Sigmoid colon (tissue), 7 donors: ENCODE measurements around the gene BICC1. TPM values are rescaled to one million over a fixed set of nuclear protein-coding genes. Genes with fewer than 3 reads are reported as not detected.

Source experiments
- DNase-seq: peaks from one replicate; pipeline ENCODE4 v3.0.0-alpha.2; 2019
- H3K27ac ChIP-seq, 4 donors: fragments of 200-600 bp; sonication (generic); one replicate each; pipeline ENCODE4 v1.5.1; 2016 to 2019; ENCODE audit warnings: mild to moderate bottlenecking in 1 of 4
- H3K27me3 ChIP-seq, 3 donors: fragments of 200-600 bp; sonication (generic); one replicate each; pipeline ENCODE4 v1.5.1; 2019; ENCODE audit warnings: mild to moderate bottlenecking in 1 of 3
- H3K36me3 ChIP-seq, 4 donors: fragments of 200-600 bp; sonication (generic); one replicate each; pipeline ENCODE4 v1.5.1; 2016 to 2019
- H3K4me1 ChIP-seq, 4 donors: fragments of 200-600 bp; sonication (generic); one replicate each; pipeline ENCODE4 v1.5.1; 2017 to 2019
- H3K4me3 ChIP-seq, 4 donors: fragments of 200-600 bp; sonication (generic); one replicate each; pipeline ENCODE4 v1.5.1; 2017 to 2019; ENCODE audit warnings: mild to moderate bottlenecking in 2 of 4, moderate library complexity in 1 of 4
- H3K9me3 ChIP-seq, 4 donors: fragments of 200-600 bp in 3 of 4; sonication (generic) in 3 of 4; one replicate each; pipeline versions ENCODE4 v1.5.1 to v1.6.1; 2013 to 2019
- CTCF ChIP-seq, 4 experiments: fragments of 450-650 bp in 3 of 4; fragments of 200-600 bp in 1 of 4; IDR thresholded peaks; one replicate each; pipeline ENCODE4 v1.5.1; 2016 to 2019; ENCODE audit warnings: antibody characterized with exemption in 4 of 4, mild to moderate bottlenecking in 3 of 4, moderate library complexity in 2 of 4
- EP300 ChIP-seq, 4 donors: sonication (generic); formaldehyde crosslinking; IDR thresholded peaks; one replicate each; pipeline ENCODE4 v1.6.1; 2017; ENCODE audit warnings: antibody characterized with exemption in 4 of 4
- POLR2A ChIP-seq, 2 donors: fragments of 450-650 bp; IDR thresholded peaks; one replicate each; pipeline ENCODE4 v1.6.1; 2016; ENCODE audit warnings: antibody characterized with exemption in 2 of 2, mild to moderate bottlenecking in 2 of 2, moderate library complexity in 2 of 2
- POLR2AphosphoS5 ChIP-seq, 4 donors: sonication (generic); formaldehyde crosslinking; IDR thresholded peaks; one replicate each; pipeline ENCODE4 v1.6.1; 2017; ENCODE audit warnings: antibody characterized with exemption in 4 of 4
- WGBS, 2 donors: extraction: QIAGEN DNeasy Blood & Tissue Kit; methylation state at CpG; one replicate each; pipeline ENCODE4 v1.1.7; 2013; 5-methylcytosine and 5-hydroxymethylcytosine counted together
- intact Hi-C: fragments of 100-400 bp; cut with DNase I; formaldehyde crosslinking; loops from one replicate; pipeline ENCODE4 v1.15.1; 2023
- polyA plus RNA-seq, 3 donors: library from polyadenylated mRNA; stranded (reverse); fragments of 200-250 nt; gene quantifications; one replicate each; pipeline ENCODE4 v1.2.3, GENCODE V29; 2013
- total RNA-seq, 4 donors: library from RNA; depleted of rRNA; stranded (reverse); fragments of >200 nt; gene quantifications; one replicate each; pipeline ENCODE4 v1.1.0, GENCODE V29; 2016
- donor health status: healthy with polysubstance abuse.
- donor health status: Bipolar disorder and iron deficiency.
- donor health status: healthy.

Gene BICC1
- total and polyA plus RNA-seq, 7 donors, result 0.46 to 17.3 (median 7.9) TPM

- no peak for DNase-seq
- intact Hi-C loops, result no loop called here
- no peak for TF ChIP-seq POLR2AphosphoS5 (IDR thresholded peaks at IDR 0.05)
- TF ChIP-seq CTCF (IDR thresholded peaks at IDR 0.05), result no peak
- TF ChIP-seq POLR2A (IDR thresholded peaks at IDR 0.05), result no peak
- Histone ChIP-seq H3K27me3 (no peaks in the 10 kb centered on the region), H3K9me3 (no peaks in the 10 kb centered on the region), H3K4me3 (no peak overlapping the region), H3K36me3 (no peaks in the 10 kb centered on the region), H3K4me1 (no peaks in the 10 kb centered on the region), H3K27ac (no peak overlapping the region)
Observed at GRCh38 chr10:58830697-58831096, 318.0 kb downstream of the BICC1 start.

GRCh38 chr10:58833771-58834561 lies 321.3 kb downstream of the BICC1 start:
- TF ChIP-seq POLR2AphosphoS5 (IDR thresholded peaks at IDR 0.05) (peak in 1 of 4 donors; percentile 8), CTCF (IDR thresholded peaks at IDR 0.05) (no peak), POLR2A (IDR thresholded peaks at IDR 0.05) (no peak)
- intact Hi-C loops, result no loop called here
- 74 to 76% methylated on average over 5 of the region's 5 CpGs for WGBS, 2 donors
- H3K4me1 ChIP-seq, result no peaks in the 10 kb centered on the region
- H3K27ac ChIP-seq, result peak overlapping the region in 3 of 4 donors; percentile 38 to 52 (median 38)
- no peak for DNase-seq
- no peaks in the 10 kb centered on the region for H3K36me3 ChIP-seq
- no peak overlapping the region for H3K4me3 ChIP-seq
- H3K9me3 ChIP-seq, result no peaks in the 10 kb centered on the region
- H3K27me3 ChIP-seq, result no peaks in the 10 kb centered on the region

- intact Hi-C loops, result no loop called here
- TF ChIP-seq CTCF (IDR thresholded peaks at IDR 0.05) (no peak), EP300 (IDR thresholded peaks at IDR 0.05) (no peak), POLR2AphosphoS5 (IDR thresholded peaks at IDR 0.05) (no peak), POLR2A (IDR thresholded peaks at IDR 0.05) (no peak)
Observed at GRCh38 chr10:58836176-58836700, 323.6 kb downstream of the BICC1 start.

GRCh38 chr10:58836991-58837575 lies 324.4 kb downstream of the BICC1 start:
- no peak for DNase-seq
- intact Hi-C loops, result no loop called here
- H3K9me3 ChIP-seq, result no peaks in the 10 kb centered on the region
- no peaks in the 10 kb centered on the region for H3K27me3 ChIP-seq
- 87 to 90% methylated on average over 8 of the region's 8 CpGs for WGBS, 2 donors
- no peak overlapping the region for H3K4me3 ChIP-seq
- no peaks in the 10 kb centered on the region for H3K4me1 ChIP-seq
- TF ChIP-seq EP300 (IDR thresholded peaks at IDR 0.05), result no peak
- H3K27ac ChIP-seq, result no peak overlapping the region
- H3K36me3 ChIP-seq, result no peaks in the 10 kb centered on the region

More at GRCh38 chr10:58836176-58836700, 323.6 kb downstream of the BICC1 start:
- DNase-seq, result no peak
- H3K27ac ChIP-seq, result no peak overlapping the region
- no peaks in the 10 kb centered on the region for H3K36me3 ChIP-seq
- H3K9me3 ChIP-seq, result no peaks in the 10 kb centered on the region
- no peaks in the 10 kb centered on the region for H3K27me3 ChIP-seq
- H3K4me3 ChIP-seq, result no peak overlapping the region
- WGBS, 2 donors, result 88 to 90% methylated on average over 3 of the region's 3 CpGs
- no peaks in the 10 kb centered on the region for H3K4me1 ChIP-seq

- intact Hi-C loops, result no loop called here
Observed at GRCh38 chr10:58837826-58838225, 325.2 kb downstream of the BICC1 start.

More at GRCh38 chr10:58837826-58838225, 325.2 kb downstream of the BICC1 start:
- H3K27me3 ChIP-seq, result no peaks in the 10 kb centered on the region
- H3K4me1 ChIP-seq, result no peaks in the 10 kb centered on the region
- no peaks in the 10 kb centered on the region for H3K9me3 ChIP-seq
- TF ChIP-seq CTCF (IDR thresholded peaks at IDR 0.05), result no peak
- no peak for TF ChIP-seq POLR2AphosphoS5 (IDR thresholded peaks at IDR 0.05)
- TF ChIP-seq POLR2A (IDR thresholded peaks at IDR 0.05), result no peak
- TF ChIP-seq EP300 (IDR thresholded peaks at IDR 0.05), result no peak
- H3K4me3 ChIP-seq, result no peak overlapping the region
- H3K27ac ChIP-seq, result no peak overlapping the region
- H3K36me3 ChIP-seq, result no peaks in the 10 kb centered on the region
- DNase-seq, result no peak
- 68 to 96% methylated on average over 2 of the region's 2 CpGs for WGBS, 2 donors
